H1 (cell line): ENCODE results near the gene CHD1L. TPM values are rescaled to one million over a fixed set of nuclear protein-coding genes. Genes with fewer than 3 reads are reported as not detected.

Experiments used
- CTCF ChIA-PET: fragments of 300-600 bp; sonication (Branson Sonifier 250); formaldehyde crosslinking; loops from one replicate; lab custom pipeline; 2021; ENCODE audit not compliant: partially characterized antibody; lab: Charles Lee
- POLR2A ChIA-PET: fragments of 300-600 bp; sonication (Branson Sonifier 250); formaldehyde crosslinking; loops from one replicate; lab custom pipeline; 2021; ENCODE audit warnings: inconsistent platforms; ENCODE audit not compliant: partially characterized antibody; lab: Charles Lee
- DNase-seq, 2 experiments: peaks; one replicate each; pipeline versions ENCODE4 v3.0.0 to v3.0.0-alpha.2; 2010 to 2022; ENCODE audit warnings: low spot score in 2 of 2, low read depth in 1 of 2, mixed read lengths in 1 of 2
- FAIRE-seq: peaks from 2 replicates; lab custom pipeline; 2011; peaks lifted over from hg19 to GRCh38; lab: Jason Lieb, UNC
- H2AFZ ChIP-seq: 2 replicates; pipeline ENCODE4 v1.8.1; 2012; ENCODE audit warnings: low read length, inconsistent platforms
- H2AK5ac ChIP-seq: 2 replicates; pipeline ENCODE4 v1.6.1; 2013; ENCODE audit warnings: low read depth, low read length
- H2BK120ac ChIP-seq: replicated peaks from 2 replicates; pipeline ENCODE3; 2013; ENCODE audit warnings: low read depth, low read length, inconsistent platforms
- H2BK12ac ChIP-seq: 2 replicates; pipeline ENCODE4 v1.6.1; 2013; ENCODE audit warnings: low read depth, low read length
- H2BK15ac ChIP-seq: 2 replicates; pipeline ENCODE4 v1.6.1; 2013; ENCODE audit warnings: low read length
- H2BK20ac ChIP-seq: 2 replicates; pipeline ENCODE4 v1.6.1; 2013; ENCODE audit warnings: low read length
- H2BK5ac ChIP-seq: 2 replicates; pipeline ENCODE4 v1.6.1; 2013; ENCODE audit warnings: low read depth, low read length
- H3K14ac ChIP-seq: 2 replicates; pipeline ENCODE4 v1.6.1; 2013; ENCODE audit warnings: inconsistent platforms; ENCODE audit not compliant: insufficient read length
- H3K18ac ChIP-seq: 2 replicates; pipeline ENCODE4 v1.6.1; 2013; ENCODE audit warnings: low read length; ENCODE audit errors: extremely low read depth
- H3K23ac ChIP-seq: 2 replicates; pipeline ENCODE4 v1.6.1; 2013; ENCODE audit warnings: inconsistent platforms; ENCODE audit not compliant: insufficient read length
- H3K23me2 ChIP-seq: 2 replicates; pipeline ENCODE4 v1.6.1; 2013; ENCODE audit warnings: low read depth, low read length
- H3K27ac ChIP-seq: 2 replicates; pipeline ENCODE4 v1.6.1; 2011; ENCODE audit warnings: low read depth, low read length, inconsistent platforms
- H3K27me3 ChIP-seq, 4 experiments: replicated peaks in 1 of 4; 1 replicate in 1 of 4; 2 replicates in 3 of 4; pipeline versions ENCODE4 v1.6.1 to v1.8.1; 2011 to 2013; ENCODE audit warnings: low read length in 3 of 4, mild to moderate bottlenecking in 3 of 4, inconsistent platforms in 2 of 4, mixed read lengths in 2 of 4, moderate library complexity in 1 of 4; ENCODE audit not compliant: control insufficient read depth in 3 of 4, insufficient read depth in 3 of 4; ENCODE audit errors: extremely low read depth in 1 of 4
- H3K36me3 ChIP-seq, 4 experiments: 2 replicates each; pipeline versions ENCODE4 v1.6.1 to v1.8.1; 2011 to 2013; ENCODE audit warnings: mild to moderate bottlenecking in 4 of 4, low read length in 3 of 4, moderate library complexity in 2 of 4, control low read depth in 1 of 4, inconsistent platforms in 1 of 4; ENCODE audit not compliant: insufficient read depth in 4 of 4, control insufficient read depth in 2 of 4
- H3K4ac ChIP-seq: replicated peaks from 2 replicates; pipeline ENCODE3; 2013; ENCODE audit warnings: low read length, low read depth, mixed read lengths, inconsistent platforms; ENCODE audit not compliant: insufficient read length
- H3K4me1 ChIP-seq, 4 experiments: replicated peaks in 1 of 4; 1 replicate in 1 of 4; 2 replicates in 3 of 4; pipeline versions ENCODE4 v1.6.1 to v1.8.1; 2011 to 2013; ENCODE audit warnings: low read length in 3 of 4, inconsistent platforms in 2 of 4, mixed read lengths in 1 of 4; ENCODE audit not compliant: insufficient read depth in 4 of 4, control insufficient read depth in 3 of 4
- H3K4me2 ChIP-seq, 2 experiments: 2 replicates each; pipeline versions ENCODE4 v1.6.1 to v1.8.1; 2011 to 2013; ENCODE audit warnings: low read depth in 2 of 2, low read length in 2 of 2, control low read depth in 1 of 2, inconsistent platforms in 1 of 2, mild to moderate bottlenecking in 1 of 2; ENCODE audit not compliant: insufficient read depth in 1 of 2
- H3K4me3 ChIP-seq, 4 experiments: fragments of 200-600, 300-600 bp in 1 of 4; sonication (generic), shearing (Covaris generic), sonication (Bioruptor Twin) in 1 of 4; 2 replicates each; pipeline versions ENCODE4 v1.5.1 to v1.8.1; 2011 to 2016; ENCODE audit warnings: low read length in 4 of 4, low read depth in 3 of 4, control low read depth in 2 of 4, inconsistent platforms in 2 of 4, mild to moderate bottlenecking in 2 of 4, mixed read lengths in 1 of 4, moderate library complexity in 1 of 4; ENCODE audit not compliant: insufficient read depth in 2 of 4; ENCODE audit errors: extremely low read depth in 1 of 4
- H3K56ac ChIP-seq: replicated peaks from 2 replicates; pipeline ENCODE3; 2013; ENCODE audit warnings: low read depth, mild to moderate bottlenecking, mixed read lengths, low read length, inconsistent platforms; ENCODE audit not compliant: insufficient read length
- H3K79me1 ChIP-seq: 2 replicates; pipeline ENCODE4 v1.6.1; 2013; ENCODE audit warnings: low read depth, low read length, control low read depth
- H3K79me2 ChIP-seq, 2 experiments: 2 replicates each; pipeline versions ENCODE4 v1.6.1 to v1.8.1; 2012 to 2013; ENCODE audit warnings: low read length in 2 of 2, mild to moderate bottlenecking in 2 of 2, inconsistent platforms in 1 of 2; ENCODE audit not compliant: insufficient read depth in 2 of 2, control insufficient read depth in 1 of 2
- H3K9ac ChIP-seq, 4 experiments: replicated peaks in 1 of 4; 1 replicate in 1 of 4; 2 replicates in 3 of 4; pipeline versions ENCODE4 v1.6.1 to v1.8.1; 2011 to 2013; ENCODE audit warnings: low read depth in 3 of 4, low read length in 3 of 4, control low read depth in 2 of 4, mild to moderate bottlenecking in 2 of 4, moderate library complexity in 2 of 4, inconsistent platforms in 1 of 4; ENCODE audit errors: extremely low read depth in 1 of 4
- H3K9me3 ChIP-seq, 2 experiments: 2 replicates each; pipeline versions ENCODE4 v1.6.1 to v1.8.1; 2012 to 2013; ENCODE audit warnings: mild to moderate bottlenecking in 2 of 2, moderate library complexity in 2 of 2, control low read depth in 1 of 2, inconsistent platforms in 1 of 2, low read depth in 1 of 2, low read length in 1 of 2, mixed read lengths in 1 of 2; ENCODE audit not compliant: insufficient read depth in 2 of 2
- H4K20me1 ChIP-seq, 2 experiments: replicated peaks in 1 of 2; 2 replicates each; pipeline versions ENCODE3 to v1.8.1; 2011 to 2013; ENCODE audit warnings: inconsistent platforms in 2 of 2, low read length in 2 of 2, mild to moderate bottlenecking in 1 of 2; ENCODE audit not compliant: insufficient read depth in 2 of 2, control insufficient read depth in 1 of 2
- H4K5ac ChIP-seq: 2 replicates; pipeline ENCODE4 v1.6.1; 2013; ENCODE audit warnings: low read length, low read depth, mixed read lengths, inconsistent platforms; ENCODE audit not compliant: insufficient read length
- H4K8ac ChIP-seq: 2 replicates; pipeline ENCODE4 v1.8.0; 2013; ENCODE audit warnings: mild to moderate bottlenecking, moderate library complexity, low read length, inconsistent platforms; ENCODE audit not compliant: insufficient read depth; ENCODE audit errors: extremely low read depth
- H4K91ac ChIP-seq: replicated peaks from 2 replicates; pipeline ENCODE3; 2013; ENCODE audit warnings: low read length, mixed read lengths, inconsistent platforms; ENCODE audit not compliant: insufficient read length
- EZH2 ChIP-seq: fragments of 200-600 bp; sonication (generic); IDR thresholded peaks from 2 replicates; pipeline ENCODE4 v1.7.1; 2012; ENCODE audit warnings: low read depth, mild to moderate bottlenecking, moderate library complexity, low read length, inconsistent platforms; ENCODE audit not compliant: severe bottlenecking
- HDAC2 ChIP-seq, 2 experiments: fragments of 300-600 bp in 1 of 2; sonication (generic) in 1 of 2; IDR thresholded peaks; 2 replicates each; pipeline ENCODE4 v1.6.1; 2011 to 2012; ENCODE audit warnings: low read depth in 2 of 2, low read length in 2 of 2, mild to moderate bottlenecking in 2 of 2, moderate library complexity in 2 of 2, borderline replicate concordance in 1 of 2, inconsistent platforms in 1 of 2
- HDAC6 ChIP-seq: IDR thresholded peaks from one replicate; pipeline ENCODE4 v1.7.1; 2012; ENCODE audit warnings: low read depth, mild to moderate bottlenecking, inconsistent platforms, low read length, moderate library complexity
- POU5F1 ChIP-seq: IDR thresholded peaks from 2 replicates; pipeline ENCODE4 v1.6.1; 2011; ENCODE audit warnings: low read depth, mild to moderate bottlenecking, low read length, moderate library complexity
- SP4 ChIP-seq: IDR thresholded peaks from 2 replicates; pipeline ENCODE4 v1.6.1; 2012; ENCODE audit warnings: low read length, inconsistent platforms
- WGBS, 2 experiments: shearing (Covaris generic) in 1 of 2; methylation state at CpG; one replicate each; pipeline versions ENCODE4 v1.1.6 to v1.1.7; 2013 to 2015; ENCODE audit warnings: low lambda C conversion rate in 2 of 2, mixed read lengths in 2 of 2, inconsistent platforms in 1 of 2, low coverage in 1 of 2, missing lambda C conversion rate in 1 of 2; ENCODE audit not compliant: insufficient replicate concordance in 2 of 2, insufficient coverage in 1 of 2, insufficient read length in 1 of 2; ENCODE audit errors: extremely low coverage in 1 of 2, missing lambda C conversion rate in 1 of 2; 5-methylcytosine and 5-hydroxymethylcytosine counted together
- polyA plus RNA-seq, 7 experiments: library from polyadenylated mRNA; depleted of rRNA in 3 of 7; stranded (reverse) in 5 of 7; unstranded in 2 of 7; fragments of >200 nt in 5 of 7; fragments of 200-250 nt in 2 of 7; gene quantifications; 1 replicate in 5 of 7; 2 replicates in 1 of 7; 4 replicates in 1 of 7; pipeline versions ENCODE4 v1.2.1 to v1.2.3, GENCODE V29; 2011 to 2013; ENCODE audit warnings: missing spikeins in 2 of 7, mixed read lengths in 2 of 7
- total RNA-seq: library from RNA; stranded (reverse); fragmentation: NEBNext Ultra II Directional; extraction: Animal tissue kit (Norgen Biotek cat#: 25700); gene quantifications from 2 replicates; pipeline ENCODE4 v1.2.1, GENCODE V29; 2021

CHD1L gene
- total and polyA plus RNA-seq, 2 of the 8 experiments (the other 6 are each of a cell fraction or from before 2014, with no cell fraction given) = 20.2 to 51.2 TPM

GRCh38 chr1:147270721-147271120 lies 28.2 kb downstream of the CHD1L start:
- Histone ChIP-seq H3K9me3 (no peaks in the 10 kb centered on the region), H3K4ac (no peak overlapping the region), H3K79me1 (no peaks in the 10 kb centered on the region), H2AFZ (no peak overlapping the region), H3K27ac (no peak overlapping the region), H2AK5ac (no peak overlapping the region), H2BK20ac (no peak overlapping the region), H3K18ac (no peak overlapping the region), H2BK12ac (no peak overlapping the region), H3K9ac (no peak overlapping the region), H3K4me2 (no peak overlapping the region), H3K23me2 (no peaks in the 10 kb centered on the region; the same call in 1 of the 2 replicates), H3K4me3 (no peak overlapping the region), H3K27me3 (no peaks in the 10 kb centered on the region), H2BK15ac (no peak overlapping the region), H2BK5ac (no peak overlapping the region), H3K14ac (no peak overlapping the region), H3K36me3 (peaks cover 3 to 56% (median 29%) of the 10 kb centered on the region in 4 experiments), H4K8ac (no peak overlapping the region), H3K4me1 (no peaks in the 10 kb centered on the region), H4K20me1 (no peaks in the 10 kb centered on the region), H3K56ac (no peak overlapping the region), H2BK120ac (no peak overlapping the region), H4K91ac (no peak overlapping the region), H3K79me2 (no peaks in the 10 kb centered on the region), H4K5ac (no peak overlapping the region), H3K23ac (no peak overlapping the region)
- ChIA-PET CTCF (interaction anchor here (1.5 to 2.2 kb wide), 2 partner anchors 119 to 225 kb away, joined by 4 to 14 read pairs; no protein-coding TSS in a partner anchor), POLR2A (no interaction called here)
- no peak for FAIRE-seq
- 90% methylated on average over 2 of the region's 2 CpGs; no CpG with 5 or more reads in 1 of the 2 experiments for WGBS, 2 experiments
- DNase-seq = no peak
- no peak for TF ChIP-seq HDAC6
- TF ChIP-seq SP4 = no peak
- TF ChIP-seq EZH2 = no peak
- TF ChIP-seq POU5F1 = no peak
- no peak for TF ChIP-seq HDAC2 (IDR thresholded peaks at IDR 0.05; ENCODE audit: borderline replicate concordance in 1 of 2, low read depth in 2 of 2, low read length in 2 of 2)
